Retinal pigment epithelial cell (primary cell): Measurements from ENCODE around the gene NT5DC2.

Experiments used
- DNase-seq: peaks from one replicate; pipeline ENCODE4 v3.0.0-alpha.2; 2010; ENCODE audit warnings: low read depth
- H3K4me3 ChIP-seq: 2 replicates; pipeline ENCODE4 v1.5.1; 2011; ENCODE audit warnings: mild to moderate bottlenecking, low read length, control low read depth, moderate library complexity
- CTCF ChIP-seq: conservative IDR thresholded peaks from 2 replicates; pipeline ENCODE4 v1.5.1; 2011; ENCODE audit warnings: low read depth, low read length, control low read depth, inconsistent platforms

Gene NT5DC2

GRCh38 chr3:52561028-52561747 is 27.5 kb upstream of the NT5DC2 start:
- TF ChIP-seq CTCF: no peak
- H3K4me3 ChIP-seq: no peak overlapping the region
- DNase-seq: peak; percentile 84

- DNase-seq: peak; percentile 87
- TF ChIP-seq CTCF: no peak
- H3K4me3 ChIP-seq: no peak overlapping the region
Measured at GRCh38 chr3:52558436-52558835, 24.8 kb upstream of the NT5DC2 start.

- no peak for TF ChIP-seq CTCF
- no peak for DNase-seq
- H3K4me3 ChIP-seq: no peak overlapping the region
Measured at GRCh38 chr3:52557011-52557960, 23.6 kb upstream of the NT5DC2 start.

- DNase-seq: no peak
- no peak overlapping the region for H3K4me3 ChIP-seq
- no peak for TF ChIP-seq CTCF
Measured at GRCh38 chr3:52555056-52555455, 21.4 kb upstream of the NT5DC2 start.

- TF ChIP-seq CTCF: no peak
- no peak for DNase-seq
- no peak overlapping the region for H3K4me3 ChIP-seq
Measured at GRCh38 chr3:52554026-52554755, 20.5 kb upstream of the NT5DC2 start.

- DNase-seq: no peak
- H3K4me3 ChIP-seq: no peak overlapping the region
- TF ChIP-seq CTCF: no peak
Measured at GRCh38 chr3:52552089-52552488, 18.4 kb upstream of the NT5DC2 start.
